HepG2 (cell line): Measurements from ENCODE around the gene ANAPC16. TPM values are rescaled to one million over a fixed set of nuclear protein-coding genes. Genes with fewer than 3 reads are reported as not detected.

Source experiments
- ATAC-seq: fragments of 200-7000 bp; cut with Tn5 transposase; 3 replicates; pipeline ENCODE4 v1.9.1; 2020; ENCODE audit warnings: mild to moderate bottlenecking, moderate library complexity
- BruUV-seq: library from RNA; stranded (reverse); fragments of 400-500 nt; replicated peaks from 2 replicates; lab custom pipeline; 2021; lab: Mats Ljungman, UMichigan
- CTCF ChIA-PET: fragments of 300-600 bp; formaldehyde crosslinking; extraction: SDS; loops from one replicate; lab custom pipeline; 2021; ENCODE audit warnings: low total read pairs, inconsistent platforms, low intra/inter-chr PET ratio; lab: Yijun Ruan, JAX
- POLR2A ChIA-PET: fragments of 350-600 bp; sonication (Branson Sonifier 250); formaldehyde crosslinking; loops from one replicate; lab custom pipeline; 2020; ENCODE audit warnings: antibody characterized with exemption, inconsistent platforms; lab: Yijun Ruan, JAX
- DNase-seq: peaks from one replicate; pipeline ENCODE4 v3.0.0-alpha.2; 2015; ENCODE audit warnings: low spot score
- FAIRE-seq: peaks from 3 replicates; lab custom pipeline; 2011; peaks lifted over from hg19 to GRCh38; lab: Jason Lieb, UNC
- H2AFZ ChIP-seq: one replicate; pipeline ENCODE4 v1.6.1; 2011; ENCODE audit warnings: low read length, inconsistent platforms
- H3K27ac ChIP-seq: fragments of 300-600 bp; 3 replicates; pipeline ENCODE4 v1.8.0; 2011; ENCODE audit warnings: mixed run types, mild to moderate bottlenecking, mixed read lengths, low read length, inconsistent platforms; ENCODE audit not compliant: insufficient read depth; ENCODE audit errors: extremely low read length
- H3K27me3 ChIP-seq, 2 experiments: fragments of 200-600 bp in 1 of 2; 2 replicates in 1 of 2; 3 replicates in 1 of 2; pipeline versions ENCODE4 v1.6.0 to v1.8.0; 2011; ENCODE audit warnings: low read length in 2 of 2, mild to moderate bottlenecking in 2 of 2, moderate library complexity in 2 of 2, inconsistent platforms in 1 of 2; ENCODE audit not compliant: insufficient read depth in 2 of 2, control insufficient read depth in 1 of 2
- H3K36me3 ChIP-seq, 2 experiments: fragments of 200-600 bp in 1 of 2; replicated peaks in 1 of 2; 2 replicates in 1 of 2; 3 replicates in 1 of 2; pipeline versions ENCODE4 v1.5.1 to v1.8.0; 2011; ENCODE audit warnings: low read length in 2 of 2, inconsistent platforms in 1 of 2; ENCODE audit not compliant: insufficient read depth in 2 of 2, control insufficient read depth in 1 of 2
- H3K4me1 ChIP-seq: 2 replicates; pipeline ENCODE4 v1.5.1; 2012; ENCODE audit warnings: low read length, inconsistent platforms; ENCODE audit not compliant: insufficient read depth
- H3K4me2 ChIP-seq: 2 replicates; pipeline ENCODE4 v1.6.0; 2011; ENCODE audit warnings: low read depth, low read length, inconsistent platforms
- H3K4me3 ChIP-seq, 3 experiments: fragments of 200-600 bp in 1 of 3; sonication (generic), shearing (Covaris generic) in 1 of 3; replicated peaks in 1 of 3; 2 replicates each; pipeline ENCODE4 v1.5.1; 2011 to 2016; ENCODE audit warnings: low read length in 3 of 3, inconsistent platforms in 2 of 3, low read depth in 2 of 3, mild to moderate bottlenecking in 2 of 3, control low read depth in 1 of 3, mixed read lengths in 1 of 3; ENCODE audit not compliant: insufficient read depth in 1 of 3
- H3K79me2 ChIP-seq: one replicate; pipeline ENCODE4 v1.6.1; 2011; ENCODE audit warnings: low read length, inconsistent platforms; ENCODE audit not compliant: insufficient read depth
- H3K9ac ChIP-seq: 2 replicates; pipeline ENCODE4 v1.6.0; 2011; ENCODE audit warnings: mild to moderate bottlenecking, low read depth, low read length, inconsistent platforms; ENCODE audit not compliant: insufficient read depth
- H3K9me3 ChIP-seq: 2 replicates; pipeline ENCODE4 v1.5.1; 2012; ENCODE audit warnings: mild to moderate bottlenecking, low read length
- H4K20me1 ChIP-seq: 2 replicates; pipeline ENCODE4 v1.6.0; 2011; ENCODE audit warnings: inconsistent platforms, mild to moderate bottlenecking, low read length, moderate library complexity; ENCODE audit not compliant: insufficient read depth
- CCDC6 ChIP-seq: sonication (generic); formaldehyde crosslinking; IDR thresholded peaks from 2 replicates; pipeline ENCODE4 v1.8.1; 2022; ENCODE audit warnings: mild to moderate bottlenecking, missing genetic modification reagents, moderate library complexity
- WGBS: methylation state at CpG from one replicate; pipeline ENCODE4 v1.1.6; 2017; ENCODE audit warnings: low lambda C conversion rate; 5-methylcytosine and 5-hydroxymethylcytosine counted together
- in situ Hi-C: cut with HindIII; loops from 2 replicates; pipeline ENCODE4 v1.10.0; 2017; ENCODE audit warnings: low pct_unique_long_range_greater_than_20kb; ENCODE audit not compliant: extremely low pct_ligation_motif_present
- intact Hi-C: fragments of 100-400 bp; cut with micrococcal nuclease; formaldehyde crosslinking; loops from one replicate; pipeline ENCODE4 v1.10.0; 2022; ENCODE audit not compliant: unreplicated experiment
- polyA plus RNA-seq, 8 experiments: library from polyadenylated mRNA; depleted of rRNA in 3 of 8; stranded (reverse) in 7 of 8; unstranded in 1 of 8; fragments of >200 nt; fragmentation: Illumina TruSeq in 4 of 8; extraction: Trizol in 4 of 8; gene quantifications; 2 replicates each; pipeline versions ENCODE4 v1.2.1 to v1.2.3, GENCODE V29; 2011 to 2016; ENCODE audit warnings: low read depth in 4 of 8, missing spikeins in 1 of 8, mixed read lengths in 1 of 8; ENCODE audit not compliant: insufficient read depth in 1 of 8
- total RNA-seq, 5 experiments: library from RNA; depleted of rRNA; stranded (reverse); fragments of >200 nt; fragmentation: Illumina TruSeq; extraction: Trizol; gene quantifications; 2 replicates each; pipeline ENCODE4 v1.2.3, GENCODE V29; 2016; ENCODE audit warnings: low read depth in 1 of 5
- TF ChIP-seq, protein P1 (sequence below): sonication (generic); formaldehyde crosslinking; IDR thresholded peaks from 2 replicates; pipeline ENCODE4 v1.4.0; 2020; ENCODE audit warnings: missing genetic modification reagents
- TF ChIP-seq, protein P2 (sequence below): sonication (generic); formaldehyde crosslinking; IDR thresholded peaks from 2 replicates; pipeline ENCODE4 v1.4.0; 2020; ENCODE audit warnings: missing genetic modification reagents, borderline replicate concordance

The ANAPC16 gene
- total and polyA plus RNA-seq, 2 of the 13 experiments (the other 11 are each of a cell fraction or from before 2014, with no cell fraction given): 74.8 to 89.4 TPM

DNA sequence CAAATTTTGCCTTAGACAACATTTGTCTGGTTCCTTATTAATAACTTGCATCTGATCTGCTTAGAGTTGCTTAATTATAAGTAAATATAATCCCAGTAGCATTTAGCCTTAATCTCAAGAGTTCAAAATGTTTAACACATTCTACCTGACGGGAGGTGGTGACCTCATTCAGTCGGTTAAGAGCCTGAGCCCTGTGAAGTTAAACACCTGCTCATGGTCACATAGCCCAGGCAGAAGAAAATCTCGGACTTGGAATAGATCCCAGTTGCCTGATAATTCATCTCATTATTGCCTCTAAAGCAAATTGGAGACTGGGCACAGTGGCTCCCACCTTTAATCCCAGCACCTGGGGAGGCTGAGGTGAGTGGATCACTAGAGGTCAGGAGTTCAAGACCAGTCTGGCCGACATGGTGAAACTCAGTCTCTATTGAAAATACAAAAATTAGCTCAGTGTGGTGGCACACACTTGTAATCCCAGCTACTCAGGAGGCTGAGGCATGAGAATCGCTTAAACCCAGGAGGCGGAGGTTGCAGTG, 18.8 kb downstream of the ANAPC16 start:
- 95% methylated on average over 6 of the region's 6 CpGs for WGBS
- Histone ChIP-seq H3K36me3 (peaks cover 7 to 33% of the 10 kb centered on the region in 2 experiments; a peak in 4 of 5 replicates), H3K4me2 (no peak overlapping the region), H3K4me1 (0 out of 2 replicates have a peak, but pooled peaks cover 7% of the 10 kb centered on the region), H3K27ac (no peak overlapping the region), H3K9ac (no peak overlapping the region), H3K79me2 (peaks cover 7% of the 10 kb centered on the region), H3K4me3 (no peak overlapping the region), H2AFZ (no peak overlapping the region), H3K27me3 (no peaks in the 10 kb centered on the region), H4K20me1 (no peaks in the 10 kb centered on the region), H3K9me3 (no peaks in the 10 kb centered on the region)
- ChIA-PET POLR2A (no interaction called here), CTCF (no interaction called here)
- ATAC-seq (no peak), FAIRE-seq (no peak), DNase-seq (no peak)
- in situ Hi-C loops: no loop called here
- intact Hi-C loops: no loop called here
- BruUV-seq: no TSS peak
- no peak for TF ChIP-seq CCDC6 (CRISPR knock-in tag)
- TF ChIP-seq, protein P1, sequence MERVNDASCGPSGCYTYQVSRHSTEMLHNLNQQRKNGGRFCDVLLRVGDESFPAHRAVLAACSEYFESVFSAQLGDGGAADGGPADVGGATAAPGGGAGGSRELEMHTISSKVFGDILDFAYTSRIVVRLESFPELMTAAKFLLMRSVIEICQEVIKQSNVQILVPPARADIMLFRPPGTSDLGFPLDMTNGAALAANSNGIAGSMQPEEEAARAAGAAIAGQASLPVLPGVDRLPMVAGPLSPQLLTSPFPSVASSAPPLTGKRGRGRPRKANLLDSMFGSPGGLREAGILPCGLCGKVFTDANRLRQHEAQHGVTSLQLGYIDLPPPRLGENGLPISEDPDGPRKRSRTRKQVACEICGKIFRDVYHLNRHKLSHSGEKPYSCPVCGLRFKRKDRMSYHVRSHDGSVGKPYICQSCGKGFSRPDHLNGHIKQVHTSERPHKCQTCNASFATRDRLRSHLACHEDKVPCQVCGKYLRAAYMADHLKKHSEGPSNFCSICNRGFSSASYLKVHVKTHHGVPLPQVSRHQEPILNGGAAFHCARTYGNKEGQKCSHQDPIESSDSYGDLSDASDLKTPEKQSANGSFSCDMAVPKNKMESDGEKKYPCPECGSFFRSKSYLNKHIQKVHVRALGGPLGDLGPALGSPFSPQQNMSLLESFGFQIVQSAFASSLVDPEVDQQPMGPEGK: no peak
- TF ChIP-seq, protein P2, sequence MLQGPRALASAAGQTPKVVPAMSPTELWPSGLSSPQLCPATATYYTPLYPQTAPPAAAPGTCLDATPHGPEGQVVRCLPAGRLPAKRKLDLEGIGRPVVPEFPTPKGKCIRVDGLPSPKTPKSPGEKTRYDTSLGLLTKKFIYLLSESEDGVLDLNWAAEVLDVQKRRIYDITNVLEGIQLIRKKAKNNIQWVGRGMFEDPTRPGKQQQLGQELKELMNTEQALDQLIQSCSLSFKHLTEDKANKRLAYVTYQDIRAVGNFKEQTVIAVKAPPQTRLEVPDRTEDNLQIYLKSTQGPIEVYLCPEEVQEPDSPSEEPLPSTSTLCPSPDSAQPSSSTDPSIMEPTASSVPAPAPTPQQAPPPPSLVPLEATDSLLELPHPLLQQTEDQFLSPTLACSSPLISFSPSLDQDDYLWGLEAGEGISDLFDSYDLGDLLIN (CRISPR knock-in tag): no peak
